Neural cell (in vitro differentiated cells): Measurements from ENCODE around the gene PREX1. TPM values are rescaled to one million over a fixed set of nuclear protein-coding genes. Genes with fewer than 3 reads are reported as not detected.

Experiments used
- H2AFZ ChIP-seq: fragments of 200-600, 300-800 bp; sonication (generic), shearing (Covaris generic); 2 replicates; pipeline ENCODE4 v1.6.0; 2014; ENCODE audit warnings: low read depth, mild to moderate bottlenecking, antibody characterized with exemption, low read length, moderate library complexity
- H3F3A ChIP-seq: fragments of 200-600 bp; shearing (Covaris generic); 2 replicates; pipeline ENCODE4 v1.6.1; 2016; ENCODE audit warnings: mild to moderate bottlenecking, moderate library complexity, mixed read lengths, antibody characterized with exemption, low read length; ENCODE audit not compliant: insufficient read depth, poor library complexity, severe bottlenecking
- H3K27ac ChIP-seq: fragments of 200-600, 300-800 bp; sonication (generic), shearing (Covaris generic); 2 replicates; pipeline ENCODE4 v1.5.1; 2014; ENCODE audit warnings: mild to moderate bottlenecking, low read length, moderate library complexity
- H3K27me3 ChIP-seq: fragments of 300-800, 200-600 bp; sonication (generic), shearing (Covaris generic); 2 replicates; pipeline ENCODE4 v1.6.0; 2014; ENCODE audit warnings: mild to moderate bottlenecking, low read depth, low read length, moderate library complexity; ENCODE audit not compliant: insufficient read depth
- H3K36me3 ChIP-seq: fragments of 300-800, 200-600 bp; sonication (generic), shearing (Covaris generic); 2 replicates; pipeline ENCODE4 v1.5.1; 2014; ENCODE audit warnings: mild to moderate bottlenecking, antibody characterized with exemption, low read length, moderate library complexity; ENCODE audit not compliant: insufficient read depth
- H3K4me2 ChIP-seq: fragments of 300-800, 200-600 bp; sonication (generic), shearing (Covaris generic); 2 replicates; pipeline ENCODE4 v1.6.0; 2014; ENCODE audit warnings: mild to moderate bottlenecking, low read length
- H3K4me3 ChIP-seq: fragments of 300-800, 200-600 bp; sonication (generic), shearing (Covaris generic); 2 replicates; pipeline ENCODE4 v1.5.1; 2014; ENCODE audit warnings: mild to moderate bottlenecking, low read length, moderate library complexity
- H3K79me2 ChIP-seq: fragments of 200-600 bp; shearing (Covaris generic); replicated peaks from 2 replicates; pipeline ENCODE4 v1.6.0; 2014; ENCODE audit warnings: mild to moderate bottlenecking, low read length, moderate library complexity; ENCODE audit not compliant: insufficient read depth
- H3K9ac ChIP-seq: fragments of 300-800, 200-600 bp; sonication (generic), shearing (Covaris generic); 2 replicates; pipeline ENCODE4 v1.6.1; 2016; ENCODE audit warnings: mild to moderate bottlenecking, low read length, mixed read lengths
- H3K9me2 ChIP-seq: fragments of 200-600 bp; shearing (Covaris generic); 2 replicates; pipeline ENCODE4 v1.6.1; 2016; ENCODE audit warnings: mild to moderate bottlenecking, low read length, mixed read lengths; ENCODE audit not compliant: insufficient read depth
- H3K9me3 ChIP-seq: fragments of 200-600, 300-800 bp; sonication (generic), shearing (Covaris generic); 2 replicates; pipeline ENCODE4 v1.6.1; 2016; ENCODE audit warnings: mild to moderate bottlenecking, mixed run types, low read length, moderate library complexity, mixed read lengths
- H4K20me1 ChIP-seq: fragments of 200-600 bp; shearing (Covaris generic); 2 replicates; pipeline ENCODE4 v1.6.1; 2016; ENCODE audit warnings: mild to moderate bottlenecking, mixed run types; ENCODE audit not compliant: insufficient read depth
- CTCF ChIP-seq: fragments of 450-650 bp; IDR thresholded peaks from 2 replicates; pipeline ENCODE4 v1.5.1; 2014; ENCODE audit warnings: antibody characterized with exemption, mild to moderate bottlenecking, moderate library complexity; ENCODE audit not compliant: poor library complexity, severe bottlenecking
- EP300 ChIP-seq: fragments of 450-650 bp; conservative IDR thresholded peaks from 2 replicates; pipeline ENCODE4 v1.6.1; 2014; ENCODE audit warnings: antibody characterized with exemption, mild to moderate bottlenecking, moderate library complexity; ENCODE audit not compliant: poor library complexity, severe bottlenecking
- EZH2 ChIP-seq: fragments of 200-600, 300-800 bp; shearing (Covaris generic), sonication (generic); IDR thresholded peaks from 2 replicates; pipeline ENCODE4 v1.6.1; 2014; ENCODE audit warnings: antibody characterized with exemption, low read length, borderline replicate concordance, mild to moderate bottlenecking; ENCODE audit not compliant: insufficient read depth, poor library complexity, severe bottlenecking
- MXI1 ChIP-seq: fragments of 450-650 bp; conservative IDR thresholded peaks from 2 replicates; pipeline ENCODE4 v1.6.1; 2014; ENCODE audit warnings: antibody characterized with exemption, mild to moderate bottlenecking; ENCODE audit not compliant: poor library complexity, severe bottlenecking
- POLR2AphosphoS5 ChIP-seq: IDR thresholded peaks from 2 replicates; pipeline ENCODE4 v1.6.1; 2012
- RAD21 ChIP-seq: fragments of 450-650 bp; conservative IDR thresholded peaks from 2 replicates; pipeline ENCODE4 v1.6.1; 2014; ENCODE audit warnings: antibody characterized with exemption, mild to moderate bottlenecking, moderate library complexity
- SMC3 ChIP-seq: fragments of 450-650 bp; conservative IDR thresholded peaks from 2 replicates; pipeline ENCODE4 v1.6.1; 2014; ENCODE audit warnings: antibody characterized with exemption, mild to moderate bottlenecking, moderate library complexity; ENCODE audit not compliant: poor library complexity
- TAF1 ChIP-seq: IDR thresholded peaks from 2 replicates; pipeline ENCODE4 v1.6.1; 2012; ENCODE audit warnings: low read depth
- polyA plus RNA-seq: library from polyadenylated mRNA; depleted of rRNA; stranded (reverse); fragments of >200 nt; gene quantifications from 2 replicates; pipeline ENCODE4 v1.2.3, GENCODE V29; 2014
- TF ChIP-seq, protein P1 (sequence below): IDR thresholded peaks from 2 replicates; pipeline ENCODE4 v1.6.1; 2012; ENCODE audit warnings: borderline replicate concordance

PREX1 gene
- polyA plus RNA-seq, 1 donor from 2014 or later, result 0.06 TPM

DNA sequence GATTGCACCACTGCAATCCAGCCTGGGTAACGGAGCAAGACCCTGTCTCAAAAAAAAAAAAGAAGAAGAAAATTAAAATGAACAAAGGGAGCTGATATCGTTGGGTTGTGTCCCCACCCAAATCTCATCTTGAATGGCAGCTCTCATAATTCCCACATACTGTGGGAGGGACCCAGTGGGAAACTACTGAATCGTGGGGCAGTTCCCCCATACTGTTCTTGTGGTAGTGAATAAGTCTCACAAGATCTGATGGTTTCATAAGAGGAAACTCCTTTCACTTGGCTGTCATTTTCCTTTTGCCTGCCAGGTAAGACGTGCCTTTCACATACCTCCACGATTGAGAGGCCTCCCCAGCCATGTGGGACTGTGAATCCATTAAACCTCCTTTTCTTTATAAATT lies 149.4 kb downstream of the PREX1 start:
- TF ChIP-seq EZH2 (no peak), TAF1 (no peak), CTCF (no peak), MXI1 (no peak), POLR2AphosphoS5 (no peak), SMC3 (no peak), EP300 (no peak), RAD21 (no peak)
- TF ChIP-seq, protein P1, sequence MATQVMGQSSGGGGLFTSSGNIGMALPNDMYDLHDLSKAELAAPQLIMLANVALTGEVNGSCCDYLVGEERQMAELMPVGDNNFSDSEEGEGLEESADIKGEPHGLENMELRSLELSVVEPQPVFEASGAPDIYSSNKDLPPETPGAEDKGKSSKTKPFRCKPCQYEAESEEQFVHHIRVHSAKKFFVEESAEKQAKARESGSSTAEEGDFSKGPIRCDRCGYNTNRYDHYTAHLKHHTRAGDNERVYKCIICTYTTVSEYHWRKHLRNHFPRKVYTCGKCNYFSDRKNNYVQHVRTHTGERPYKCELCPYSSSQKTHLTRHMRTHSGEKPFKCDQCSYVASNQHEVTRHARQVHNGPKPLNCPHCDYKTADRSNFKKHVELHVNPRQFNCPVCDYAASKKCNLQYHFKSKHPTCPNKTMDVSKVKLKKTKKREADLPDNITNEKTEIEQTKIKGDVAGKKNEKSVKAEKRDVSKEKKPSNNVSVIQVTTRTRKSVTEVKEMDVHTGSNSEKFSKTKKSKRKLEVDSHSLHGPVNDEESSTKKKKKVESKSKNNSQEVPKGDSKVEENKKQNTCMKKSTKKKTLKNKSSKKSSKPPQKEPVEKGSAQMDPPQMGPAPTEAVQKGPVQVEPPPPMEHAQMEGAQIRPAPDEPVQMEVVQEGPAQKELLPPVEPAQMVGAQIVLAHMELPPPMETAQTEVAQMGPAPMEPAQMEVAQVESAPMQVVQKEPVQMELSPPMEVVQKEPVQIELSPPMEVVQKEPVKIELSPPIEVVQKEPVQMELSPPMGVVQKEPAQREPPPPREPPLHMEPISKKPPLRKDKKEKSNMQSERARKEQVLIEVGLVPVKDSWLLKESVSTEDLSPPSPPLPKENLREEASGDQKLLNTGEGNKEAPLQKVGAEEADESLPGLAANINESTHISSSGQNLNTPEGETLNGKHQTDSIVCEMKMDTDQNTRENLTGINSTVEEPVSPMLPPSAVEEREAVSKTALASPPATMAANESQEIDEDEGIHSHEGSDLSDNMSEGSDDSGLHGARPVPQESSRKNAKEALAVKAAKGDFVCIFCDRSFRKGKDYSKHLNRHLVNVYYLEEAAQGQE, result no peak
- Histone ChIP-seq H4K20me1 (no peaks in the 10 kb centered on the region), H3F3A (no peaks in the 10 kb centered on the region), H3K79me2 (no peaks in the 10 kb centered on the region), H3K36me3 (no peaks in the 10 kb centered on the region), H3K27ac (no peak overlapping the region), H3K4me3 (no peak overlapping the region), H3K4me2 (no peak overlapping the region), H3K9me2 (no peaks in the 10 kb centered on the region), H2AFZ (no peak overlapping the region), H3K9me3 (no peaks in the 10 kb centered on the region), H3K9ac (no peak overlapping the region), H3K27me3 (no peaks in the 10 kb centered on the region)

- no peaks in the 10 kb centered on the region for H4K20me1 ChIP-seq
- TF ChIP-seq EP300 (no peak), RAD21 (no peak), MXI1 (no peak), CTCF (no peak), TAF1 (no peak), POLR2AphosphoS5 (no peak), EZH2 (no peak), SMC3 (no peak)
- TF ChIP-seq, protein P1, result no peak
- no peaks in the 10 kb centered on the region for H3K36me3 ChIP-seq
Observed at GRCh38 chr20:48676795-48677460, 150.9 kb downstream of the PREX1 start.

More at GRCh38 chr20:48676795-48677460, 150.9 kb downstream of the PREX1 start:
- H2AFZ ChIP-seq, result no peak overlapping the region
- H3K27ac ChIP-seq, result no peak overlapping the region
- H3K4me2 ChIP-seq, result no peak overlapping the region
- no peak overlapping the region for H3K4me3 ChIP-seq
- H3K9me3 ChIP-seq, result no peaks in the 10 kb centered on the region
- no peaks in the 10 kb centered on the region for H3K79me2 ChIP-seq
- no peaks in the 10 kb centered on the region for H3F3A ChIP-seq
- H3K9ac ChIP-seq, result no peak overlapping the region
- no peaks in the 10 kb centered on the region for H3K27me3 ChIP-seq
- no peaks in the 10 kb centered on the region for H3K9me2 ChIP-seq
